GM18526 (cell line): ENCODE results near the gene ECM2.

Experiments
- POLR2A ChIP-seq: IDR thresholded peaks from 3 replicates; pipeline ENCODE4 v1.6.1; 2011; ENCODE audit not compliant: insufficient read length; ENCODE audit errors: extremely low read depth

Gene ECM2

GRCh38 chr9:92534674-92535073 is 1.1 kb downstream of the ECM2 start:
- no peak for TF ChIP-seq POLR2A

- no peak for TF ChIP-seq POLR2A
These were observed 1.6 kb downstream of the ECM2 start for GRCh38 chr9:92534204-92534603.

DNA sequence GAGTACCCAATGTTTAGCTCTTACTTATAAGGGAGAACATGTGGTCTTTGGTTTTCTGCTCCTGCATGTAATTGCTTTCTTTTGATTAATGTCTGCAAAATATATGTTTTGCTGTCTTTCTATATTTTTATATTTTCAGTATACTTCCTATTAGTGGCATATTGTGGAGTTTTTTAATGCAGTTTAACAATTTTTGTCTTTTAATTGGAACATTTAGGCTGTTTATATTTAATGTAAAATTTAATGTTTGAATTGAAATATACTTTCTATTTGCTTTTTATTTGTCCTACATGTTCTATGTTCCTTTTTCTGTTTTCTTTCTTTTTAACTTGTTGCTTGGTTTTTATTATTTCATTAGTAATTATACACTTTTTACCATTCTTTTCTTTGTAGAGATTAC is 4.9 kb downstream of the ECM2 start:
- TF ChIP-seq POLR2A = no peak

- TF ChIP-seq POLR2A = no peak
These were observed 6.7 kb downstream of the ECM2 start for GRCh38 chr9:92529124-92529523.

DNA sequence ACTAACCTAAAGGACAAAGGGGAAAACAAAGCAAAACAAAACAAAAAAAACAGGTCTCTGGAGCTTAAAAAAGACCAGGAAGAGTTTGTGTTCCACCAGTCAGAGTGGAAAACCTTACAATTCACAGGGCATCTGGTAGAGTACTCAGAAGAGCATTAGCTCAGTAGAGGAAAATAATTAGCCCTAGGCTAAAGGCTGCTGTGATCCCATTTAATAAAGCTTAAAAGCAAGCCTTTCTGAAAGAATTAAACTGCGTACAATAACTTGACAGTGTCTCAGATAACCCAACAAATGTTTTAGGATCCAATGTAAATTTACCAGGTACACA is 7.3 kb downstream of the ECM2 start:
- TF ChIP-seq POLR2A = no peak

- TF ChIP-seq POLR2A = no peak
These were observed 7.8 kb downstream of the ECM2 start for GRCh38 chr9:92527832-92528521.

DNA sequence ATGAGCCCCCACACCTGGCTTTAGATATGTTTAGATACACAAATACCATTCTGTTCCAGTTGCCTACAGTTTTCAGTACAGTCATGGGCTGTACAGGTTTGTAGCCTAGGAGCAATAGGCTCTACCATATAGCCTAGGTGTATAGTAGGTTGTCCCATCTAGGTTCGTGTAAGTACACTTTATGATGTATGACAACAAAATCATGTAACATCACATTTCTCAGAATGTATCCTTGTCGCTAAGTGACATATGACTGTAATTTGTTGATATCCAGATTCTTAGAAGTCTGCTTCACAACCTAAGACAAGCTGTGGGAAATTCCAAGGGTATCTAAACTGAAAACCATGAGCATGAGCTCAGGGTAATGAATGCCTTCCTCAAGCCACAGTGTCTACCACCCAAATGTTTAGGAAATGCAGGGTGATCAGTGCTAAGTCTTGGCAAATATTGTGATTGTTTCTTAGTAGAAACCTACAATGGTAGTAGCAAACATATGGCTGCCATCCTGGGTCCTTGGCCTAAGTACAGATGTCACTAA is 8.4 kb downstream of the ECM2 start:
- TF ChIP-seq POLR2A = no peak

DNA sequence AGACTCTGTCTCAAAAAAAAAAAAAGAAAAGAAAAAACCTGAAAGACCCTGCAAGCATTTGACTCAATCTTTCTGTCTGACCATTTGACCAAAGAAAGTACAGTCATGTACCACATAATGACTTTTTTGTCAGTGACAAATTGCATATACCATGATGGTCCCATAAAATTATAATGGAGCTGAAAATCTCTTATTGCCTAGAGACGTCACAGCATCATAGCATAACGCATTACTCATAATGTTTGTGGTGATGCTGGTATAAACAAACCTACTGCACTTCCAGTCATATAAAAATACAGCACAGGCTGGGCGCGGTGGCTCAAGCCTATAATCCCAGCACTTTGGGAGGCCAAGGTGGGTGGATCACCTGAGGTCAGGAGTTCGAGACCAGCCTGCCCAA is 10.5 kb downstream of the ECM2 start:
- no peak for TF ChIP-seq POLR2A

GRCh38 chr9:92524881-92525280 is 10.9 kb downstream of the ECM2 start:
- no peak for TF ChIP-seq POLR2A

- no peak for TF ChIP-seq POLR2A
These were observed 12.5 kb downstream of the ECM2 start for GRCh38 chr9:92522983-92523970.

DNA sequence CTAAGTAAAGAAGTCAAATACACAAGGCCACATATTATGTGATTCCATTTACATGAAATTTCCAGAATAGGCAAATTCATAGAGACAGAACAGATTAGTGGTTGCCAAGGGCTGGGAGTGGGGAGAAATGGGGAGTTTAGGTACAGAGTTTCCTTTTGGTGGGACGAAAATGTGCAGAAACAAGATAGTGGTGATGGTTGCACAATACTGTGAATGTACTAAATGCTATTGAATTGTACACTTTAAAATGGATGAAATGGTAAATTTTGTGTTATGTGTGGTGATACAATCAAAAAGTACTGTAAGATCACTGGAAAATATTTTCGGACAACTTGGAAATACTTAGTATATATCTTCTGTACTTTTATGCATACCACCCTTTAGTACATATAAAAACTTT is 15.0 kb downstream of the ECM2 start:
- no peak for TF ChIP-seq POLR2A

DNA sequence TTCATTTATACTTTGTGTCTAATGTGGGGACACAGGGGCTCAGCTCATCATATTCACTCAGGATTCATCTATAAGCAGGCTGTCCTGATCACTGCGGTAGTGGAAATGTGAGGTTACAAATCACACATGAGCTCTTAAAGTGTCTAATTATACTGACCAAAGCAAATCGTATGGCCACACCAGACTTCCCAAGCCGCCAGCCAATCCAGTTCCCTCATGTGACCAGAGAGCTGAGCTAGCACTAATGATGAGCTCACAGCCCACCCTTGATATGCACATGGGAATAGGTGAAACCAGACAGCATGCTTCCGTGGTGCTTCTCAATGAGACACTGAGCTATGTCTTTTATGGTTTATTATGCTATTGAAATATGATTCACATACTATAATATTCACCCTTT is 17.6 kb downstream of the ECM2 start:
- no peak for TF ChIP-seq POLR2A

- no peak for TF ChIP-seq POLR2A
These were observed 18.7 kb downstream of the ECM2 start for GRCh38 chr9:92517046-92517445.

- no peak for TF ChIP-seq POLR2A
These were observed 19.3 kb downstream of the ECM2 start for GRCh38 chr9:92516521-92516920.

DNA sequence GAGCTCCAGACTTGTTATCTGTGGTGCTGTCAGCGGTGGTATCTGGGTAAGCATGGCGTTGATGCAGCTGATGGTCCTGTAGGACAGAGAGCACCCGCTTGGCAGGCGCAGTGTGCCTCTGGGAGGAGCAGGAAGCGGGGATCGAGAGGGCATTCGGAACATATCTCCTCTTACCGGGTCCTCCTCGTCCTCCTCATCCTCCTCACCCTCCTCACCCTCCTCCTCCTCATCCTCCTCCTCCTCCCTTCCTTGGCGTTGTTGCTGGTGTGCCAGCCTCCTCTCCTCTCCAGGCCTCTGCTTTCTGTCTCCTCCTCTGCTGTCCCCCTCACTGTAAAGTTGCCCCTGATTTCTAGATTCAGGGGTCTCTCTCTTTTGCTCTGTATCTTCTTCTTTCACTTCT is 21.2 kb downstream of the ECM2 start:
- TF ChIP-seq POLR2A = no peak

GRCh38 chr9:92513349-92513748 is 22.4 kb downstream of the ECM2 start:
- no peak for TF ChIP-seq POLR2A
